ENCODE data around the gene LHFPL6.

DNA sequence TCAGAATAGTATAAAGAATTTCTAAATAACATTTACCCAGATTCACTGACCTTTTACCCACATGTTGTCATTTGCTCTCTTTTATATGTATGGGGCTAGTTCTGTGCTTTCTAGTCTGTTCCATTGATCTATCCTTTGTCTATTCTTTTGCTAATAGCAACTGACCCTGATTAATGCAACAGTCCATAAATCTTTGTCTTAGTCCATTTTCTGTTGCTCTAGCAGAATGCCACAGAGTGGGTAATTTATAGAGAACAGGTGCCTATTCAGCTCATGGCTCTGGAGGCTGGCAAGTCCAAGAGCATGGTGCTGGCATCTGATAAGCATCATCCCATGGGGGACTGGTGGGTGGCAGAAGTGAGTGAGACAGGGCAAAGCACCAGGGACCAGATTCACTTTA, 52.1 kb downstream of the LHFPL6 start:
- TF ChIP-seq, protein P1, sequence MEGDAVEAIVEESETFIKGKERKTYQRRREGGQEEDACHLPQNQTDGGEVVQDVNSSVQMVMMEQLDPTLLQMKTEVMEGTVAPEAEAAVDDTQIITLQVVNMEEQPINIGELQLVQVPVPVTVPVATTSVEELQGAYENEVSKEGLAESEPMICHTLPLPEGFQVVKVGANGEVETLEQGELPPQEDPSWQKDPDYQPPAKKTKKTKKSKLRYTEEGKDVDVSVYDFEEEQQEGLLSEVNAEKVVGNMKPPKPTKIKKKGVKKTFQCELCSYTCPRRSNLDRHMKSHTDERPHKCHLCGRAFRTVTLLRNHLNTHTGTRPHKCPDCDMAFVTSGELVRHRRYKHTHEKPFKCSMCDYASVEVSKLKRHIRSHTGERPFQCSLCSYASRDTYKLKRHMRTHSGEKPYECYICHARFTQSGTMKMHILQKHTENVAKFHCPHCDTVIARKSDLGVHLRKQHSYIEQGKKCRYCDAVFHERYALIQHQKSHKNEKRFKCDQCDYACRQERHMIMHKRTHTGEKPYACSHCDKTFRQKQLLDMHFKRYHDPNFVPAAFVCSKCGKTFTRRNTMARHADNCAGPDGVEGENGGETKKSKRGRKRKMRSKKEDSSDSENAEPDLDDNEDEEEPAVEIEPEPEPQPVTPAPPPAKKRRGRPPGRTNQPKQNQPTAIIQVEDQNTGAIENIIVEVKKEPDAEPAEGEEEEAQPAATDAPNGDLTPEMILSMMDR (IDR thresholded peaks at IDR 0.05; ENCODE audit: low read length), result no peak
- TF ChIP-seq EZH2phosphoT487 (IDR thresholded peaks at IDR 0.05; ENCODE audit: low read length), result no peak

All from MM.1S (cell line).